GM12878 (cell line): Measurements from ENCODE around the gene PLP2. TPM values are rescaled to one million over a fixed set of nuclear protein-coding genes. Genes with fewer than 3 reads are reported as not detected.

ENCODE experiments used
- ATAC-seq: fragments of 200-7000 bp; cut with Tn5 transposase; 3 replicates; pipeline ENCODE4 v1.9.1; 2020; ENCODE audit warnings: mild to moderate bottlenecking, moderate library complexity
- BruUV-seq: library from RNA; stranded (reverse); fragments of 400-500 nt; replicated peaks from 2 replicates; lab custom pipeline; 2021; lab: Mats Ljungman, UMichigan
- CTCF ChIA-PET: fragments of 300-600 bp; sonication (Branson Sonifier 250); formaldehyde crosslinking; extraction: SDS; loops from one replicate; lab custom pipeline; 2021; ENCODE audit warnings: inconsistent platforms; lab: Yijun Ruan, JAX
- POLR2A ChIA-PET: fragments of 350-600 bp; formaldehyde crosslinking; extraction: SDS; loops from one replicate; lab custom pipeline; 2021; ENCODE audit warnings: inconsistent platforms; lab: Charles Lee
- RAD21 ChIA-PET: fragments of 300-600 bp; sonication (Branson Sonifier 250); formaldehyde crosslinking; loops from one replicate; lab custom pipeline; 2023; ENCODE audit warnings: antibody characterized with exemption; ENCODE audit not compliant: unreplicated experiment; lab: Charles Lee
- SMC1A ChIA-PET: fragments of 300-600 bp; sonication (Branson Sonifier 250); formaldehyde crosslinking; loops from one replicate; lab custom pipeline; 2023; ENCODE audit not compliant: unreplicated experiment, uncharacterized antibody; lab: Charles Lee
- DNase-seq: peaks from one replicate; pipeline ENCODE4 v3.0.0-alpha.2; 2011; ENCODE audit warnings: low read depth, low spot score
- FAIRE-seq: peaks from 3 replicates; lab custom pipeline; 2011; peaks lifted over from hg19 to GRCh38; lab: Jason Lieb, UNC
- H2AFZ ChIP-seq: 2 replicates; pipeline ENCODE4 v1.6.0; 2011; ENCODE audit warnings: low read depth, low read length, control low read depth; ENCODE audit not compliant: control insufficient read depth
- H3K27ac ChIP-seq: 2 replicates; pipeline ENCODE4 v1.5.1; 2011; ENCODE audit warnings: control low read depth; ENCODE audit not compliant: control insufficient read depth, insufficient read depth
- H3K27me3 ChIP-seq, 2 experiments: replicated peaks in 1 of 2; 2 replicates each; pipeline versions ENCODE4 v1.6.0 to v1.6.1; 2011; ENCODE audit warnings: low read length in 1 of 2; ENCODE audit not compliant: control insufficient read depth in 2 of 2, insufficient read depth in 2 of 2
- H3K36me3 ChIP-seq, 2 experiments: 2 replicates each; pipeline ENCODE4 v1.5.1; 2011; ENCODE audit warnings: low read length in 1 of 2; ENCODE audit not compliant: control insufficient read depth in 2 of 2, insufficient read depth in 2 of 2
- H3K4me1 ChIP-seq: 2 replicates; pipeline ENCODE4 v1.6.1; 2011; ENCODE audit warnings: mild to moderate bottlenecking, low read length, moderate library complexity, mixed read lengths; ENCODE audit not compliant: control insufficient read depth, insufficient read depth
- H3K4me2 ChIP-seq: 2 replicates; pipeline ENCODE4 v1.6.0; 2011; ENCODE audit warnings: control low read depth; ENCODE audit not compliant: control insufficient read depth, insufficient read depth
- H3K4me3 ChIP-seq: fragments of 200-600 bp; sonication (generic); 2 replicates; pipeline ENCODE4 v1.5.1; 2016
- H3K79me2 ChIP-seq: 2 replicates; pipeline ENCODE4 v1.6.0; 2011; ENCODE audit warnings: low read length; ENCODE audit not compliant: control insufficient read depth, insufficient read depth
- H3K9ac ChIP-seq: 2 replicates; pipeline ENCODE4 v1.8.0; 2011; ENCODE audit warnings: low read length, control low read depth, mixed read lengths; ENCODE audit not compliant: control insufficient read depth, insufficient read depth
- H3K9me3 ChIP-seq: replicated peaks from 3 replicates; pipeline ENCODE4 v1.5.1; 2011; ENCODE audit warnings: mild to moderate bottlenecking, low read length; ENCODE audit not compliant: control insufficient read depth, insufficient read depth
- H4K20me1 ChIP-seq: 2 replicates; pipeline ENCODE4 v1.6.0; 2011; ENCODE audit not compliant: control insufficient read depth, insufficient read depth
- ATF2 ChIP-seq: IDR thresholded peaks from 2 replicates; pipeline ENCODE4 v1.6.1; 2012; ENCODE audit warnings: low read length, inconsistent platforms
- ELK1 ChIP-seq: IDR thresholded peaks from 2 replicates; pipeline ENCODE4 v1.6.1; 2012; ENCODE audit warnings: low read depth, low read length, improper control_type of control experiment
- FOXK2 ChIP-seq: fragments of 450-650 bp; IDR thresholded peaks from 2 replicates; pipeline ENCODE4 v1.6.1; 2017; ENCODE audit warnings: mild to moderate bottlenecking, moderate library complexity
- FOXM1 ChIP-seq: IDR thresholded peaks from 2 replicates; pipeline ENCODE4 v1.6.1; 2012; ENCODE audit warnings: low read depth, mild to moderate bottlenecking, inconsistent platforms, low read length, moderate library complexity
- IRF3 ChIP-seq: fragments of 450-650 bp; IDR thresholded peaks from 2 replicates; pipeline ENCODE4 v1.6.1; 2014; ENCODE audit warnings: mild to moderate bottlenecking
- IRF4 ChIP-seq: IDR thresholded peaks from 2 replicates; pipeline ENCODE4 v1.6.1; 2011; ENCODE audit warnings: low read depth, low read length
- MLLT1 ChIP-seq: fragments of 450-650 bp; IDR thresholded peaks from 2 replicates; pipeline ENCODE4 v1.6.1; 2016; ENCODE audit warnings: mild to moderate bottlenecking
- RCOR1 ChIP-seq: conservative IDR thresholded peaks from 2 replicates; pipeline ENCODE4 v1.6.1; 2012; ENCODE audit warnings: low read depth, low read length, improper control_type of control experiment
- TAF1 ChIP-seq: IDR thresholded peaks from 2 replicates; pipeline ENCODE4 v1.6.1; 2011; ENCODE audit warnings: mild to moderate bottlenecking, low read depth, low read length, borderline replicate concordance
- TBL1XR1 ChIP-seq: IDR thresholded peaks from 2 replicates; pipeline ENCODE4 v1.6.1; 2012; ENCODE audit warnings: low read depth, low read length, improper control_type of control experiment
- WGBS: methylation state at CpG from one replicate; pipeline ENCODE4 v1.1.6; 2016; ENCODE audit warnings: low lambda C conversion rate; ENCODE audit not compliant: insufficient replicate concordance, insufficient coverage; ENCODE audit errors: missing lambda C conversion rate; 5-methylcytosine and 5-hydroxymethylcytosine counted together
- in situ Hi-C: fragments of 300-500 bp; cut with MboI; formaldehyde crosslinking; loops from 9 replicates; pipeline ENCODE4 v1.14.3; 2018; ENCODE audit warnings: mixed read lengths
- intact Hi-C: fragments of 100-400 bp; cut with micrococcal nuclease; formaldehyde crosslinking; loops from one replicate; pipeline ENCODE4 v1.14.2; 2022; ENCODE audit not compliant: unreplicated experiment
- polyA plus RNA-seq, 11 experiments: library from polyadenylated mRNA; depleted of rRNA in 4 of 11; unstranded in 6 of 11; stranded (reverse) in 5 of 11; fragments of >200 nt; fragmentation: Nextera tagmentation in 4 of 11; fragmentation: Illumina TruSeq in 1 of 11; extraction: Ambion mirVana in 4 of 11; extraction: Trizol in 1 of 11; gene quantifications; 1 replicate in 1 of 11; 2 replicates in 10 of 11; pipeline versions ENCODE4 v1.2.1 to v1.2.3, GENCODE V29; 2011 to 2016; ENCODE audit warnings: inconsistent platforms in 2 of 11, missing spikeins in 2 of 11, low read depth in 1 of 11
- total RNA-seq, 4 experiments: library from RNA; depleted of rRNA in 3 of 4; stranded (reverse); fragments of >200 nt in 3 of 4; fragmentation: Illumina TruSeq in 1 of 4; extraction: Trizol in 1 of 4; gene quantifications; 2 replicates each; pipeline versions ENCODE4 v1.2.1 to v1.2.3, GENCODE V29; 2013 to 2021

PLP2 gene
- total and polyA plus RNA-seq, 10 of the 15 experiments (the other 5 are each of a cell fraction or from before 2014, with no cell fraction given) = 56.6 to 177 (median 99.3) TPM

GRCh38 chrX:49139713-49140112 is 32.0 kb upstream of the PLP2 start:
- Histone ChIP-seq H3K9ac (no peak overlapping the region), H2AFZ (no peak overlapping the region), H3K79me2 (no peaks in the 10 kb centered on the region), H3K9me3 (no peaks in the 10 kb centered on the region; the same call in 2 of the 3 replicates), H3K27me3 (no peaks in the 10 kb centered on the region), H3K4me3 (no peak overlapping the region), H3K4me1 (no peaks in the 10 kb centered on the region), H3K36me3 (no peaks in the 10 kb centered on the region), H3K4me2 (no peak overlapping the region), H4K20me1 (no peaks in the 10 kb centered on the region), H3K27ac (no peak overlapping the region)
- TF ChIP-seq RCOR1 (no peak), ATF2 (no peak), TBL1XR1 (no peak), IRF4 (no peak), IRF3 (no peak), ELK1 (no peak), FOXM1 (no peak), TAF1 (no peak), MLLT1 (no peak), FOXK2 (no peak)
- ChIA-PET RAD21 (no interaction called here), CTCF (interaction anchor here (0.8 kb wide), 1 partner anchor 27 kb away, joined by 3 read pairs; no protein-coding TSS in a partner anchor), SMC1A (no interaction called here), POLR2A (no interaction called here)
- DNase-seq (no peak), FAIRE-seq (no peak), ATAC-seq (no peak)
- intact Hi-C loops = no loop called here
- no TSS peak for BruUV-seq
- in situ Hi-C loops = no loop called here
- 46% methylated on average over 4 of the region's 4 CpGs for WGBS
